GM10266 (cell line): ENCODE results near the gene CPTP.

Experiments
- DNase-seq: peaks from one replicate; pipeline ENCODE4 v3.0.0; 2012; ENCODE audit errors: extremely low spot score
- CTCF ChIP-seq: IDR thresholded peaks from 2 replicates; pipeline ENCODE4 v1.5.1; 2012; ENCODE audit warnings: mild to moderate bottlenecking, low read depth; ENCODE audit not compliant: control insufficient read depth, insufficient read depth; ENCODE audit errors: missing control alignments

CPTP gene

GRCh38 chr1:1298861-1299685, 25.5 kb upstream of the CPTP start:
- no peak for DNase-seq
- TF ChIP-seq CTCF, result no peak

GRCh38 chr1:1299686-1300351, 24.8 kb upstream of the CPTP start:
- TF ChIP-seq CTCF, result peak; percentile 56
- no peak for DNase-seq

- DNase-seq, result no peak
- TF ChIP-seq CTCF, result no peak
Observed at GRCh38 chr1:1300352-1300739, 24.3 kb upstream of the CPTP start.

GRCh38 chr1:1302006-1302430, 22.6 kb upstream of the CPTP start:
- DNase-seq, result no peak
- peak; percentile 52 for TF ChIP-seq CTCF

- TF ChIP-seq CTCF, result no peak
- DNase-seq, result no peak
Observed at GRCh38 chr1:1302951-1303509, 21.6 kb upstream of the CPTP start.

- TF ChIP-seq CTCF, result no peak
- DNase-seq, result no peak
Observed at GRCh38 chr1:1303736-1304135, 20.9 kb upstream of the CPTP start.
